ENCODE data around the gene KIF16B.

KIF16B gene

GRCh38 chr20:16411361-16411760 is 161.9 kb downstream of the KIF16B start:
- DNase-seq (ENCODE audit: low read depth) = no peak
- H3K4me3 ChIP-seq (ENCODE audit: low read depth, low read length) = no peak overlapping the region
- TF ChIP-seq CTCF (IDR thresholded peaks at IDR 0.05; ENCODE audit: insufficient read depth, low read depth, low read length, missing control alignments) = no peak

- H3K4me3 ChIP-seq (ENCODE audit: low read depth, low read length) = no peak overlapping the region
- no peak for DNase-seq (ENCODE audit: low read depth)
- TF ChIP-seq CTCF (IDR thresholded peaks at IDR 0.05; ENCODE audit: insufficient read depth, low read depth, low read length, missing control alignments) = no peak
Observed at GRCh38 chr20:16410626-16411025, 162.6 kb downstream of the KIF16B start.

- no peak for DNase-seq (ENCODE audit: low read depth)
- H3K4me3 ChIP-seq (ENCODE audit: low read depth, low read length) = no peak overlapping the region
Observed at GRCh38 chr20:16408981-16409380, 164.3 kb downstream of the KIF16B start.

GRCh38 chr20:16407251-16408067 is 165.8 kb downstream of the KIF16B start:
- H3K4me3 ChIP-seq (ENCODE audit: low read depth, low read length) = no peak overlapping the region
- DNase-seq (ENCODE audit: low read depth) = no peak
- TF ChIP-seq CTCF (IDR thresholded peaks at IDR 0.05; ENCODE audit: insufficient read depth, low read depth, low read length, missing control alignments) = no peak

More at GRCh38 chr20:16408981-16409380, 164.3 kb downstream of the KIF16B start:
- TF ChIP-seq CTCF (IDR thresholded peaks at IDR 0.05; ENCODE audit: insufficient read depth, low read depth, low read length, missing control alignments) = no peak

GRCh38 chr20:16405254-16405653 is 168.0 kb downstream of the KIF16B start:
- DNase-seq (ENCODE audit: low read depth) = no peak
- TF ChIP-seq CTCF (IDR thresholded peaks at IDR 0.05; ENCODE audit: insufficient read depth, low read depth, low read length, missing control alignments) = no peak
- no peak overlapping the region for H3K4me3 ChIP-seq (ENCODE audit: low read depth, low read length)

- TF ChIP-seq CTCF (IDR thresholded peaks at IDR 0.05; ENCODE audit: insufficient read depth, low read depth, low read length, missing control alignments) = no peak
- no peak for DNase-seq (ENCODE audit: low read depth)
- H3K4me3 ChIP-seq (ENCODE audit: low read depth, low read length) = no peak overlapping the region
Observed at GRCh38 chr20:16404640-16405039, 168.6 kb downstream of the KIF16B start.

- H3K4me3 ChIP-seq (ENCODE audit: low read depth, low read length) = no peak overlapping the region
- DNase-seq (ENCODE audit: low read depth) = no peak
- no peak for TF ChIP-seq CTCF (IDR thresholded peaks at IDR 0.05; ENCODE audit: insufficient read depth, low read depth, low read length, missing control alignments)
Observed at GRCh38 chr20:16404171-16404570, 169.1 kb downstream of the KIF16B start.
